ENCODE results near the gene TCF12.

The TCF12 gene

GRCh38 chr15:57319226-57319918, 400.9 kb downstream of the TCF12 start:
- no peaks in the 10 kb centered on the region for H3K27me3 ChIP-seq (ENCODE audit: control insufficient read depth in 1 of 2, insufficient read depth in 2 of 2, low read length in 2 of 2)
- H3K9ac ChIP-seq (ENCODE audit: low read depth in 1 of 2, low read length in 2 of 2), result no peak overlapping the region
- H3K4me1 ChIP-seq (ENCODE audit: control insufficient read depth in 1 of 2, insufficient read depth in 2 of 2, low read length in 2 of 2), result peaks cover 16 to 27% of the 10 kb centered on the region in 2 donors
- no peak overlapping the region for H3K27ac ChIP-seq (ENCODE audit: low read depth, low read length)
- no peaks in the 10 kb centered on the region for H3K9me3 ChIP-seq (ENCODE audit: control insufficient read depth in 1 of 2, low read length in 2 of 2)
- H3K36me3 ChIP-seq (ENCODE audit: control insufficient read depth in 1 of 2, insufficient read depth in 2 of 2, low read length in 2 of 2), result no peaks in the 10 kb centered on the region
- no peak overlapping the region for H3K4me3 ChIP-seq (ENCODE audit: low read depth in 1 of 2, low read length in 2 of 2)

- Histone ChIP-seq H3K36me3 (ENCODE audit: control insufficient read depth in 1 of 2, insufficient read depth in 2 of 2, low read length in 2 of 2) (no peaks in the 10 kb centered on the region), H3K9me3 (ENCODE audit: control insufficient read depth in 1 of 2, low read length in 2 of 2) (no peaks in the 10 kb centered on the region), H3K9ac (ENCODE audit: low read depth in 1 of 2, low read length in 2 of 2) (no peak overlapping the region), H3K27me3 (ENCODE audit: control insufficient read depth in 1 of 2, insufficient read depth in 2 of 2, low read length in 2 of 2) (no peaks in the 10 kb centered on the region), H3K27ac (ENCODE audit: low read depth, low read length) (no peak overlapping the region), H3K4me3 (ENCODE audit: low read depth in 1 of 2, low read length in 2 of 2) (no peak overlapping the region), H3K4me1 (ENCODE audit: control insufficient read depth in 1 of 2, insufficient read depth in 2 of 2, low read length in 2 of 2) (peaks cover 22 to 33% of the 10 kb centered on the region in 2 donors)
Observed at GRCh38 chr15:57319919-57320560, 401.6 kb downstream of the TCF12 start.

GRCh38 chr15:57320631-57321220, 402.3 kb downstream of the TCF12 start:
- Histone ChIP-seq H3K9me3 (ENCODE audit: control insufficient read depth in 1 of 2, low read length in 2 of 2) (no peaks in the 10 kb centered on the region), H3K27me3 (ENCODE audit: control insufficient read depth in 1 of 2, insufficient read depth in 2 of 2, low read length in 2 of 2) (no peaks in the 10 kb centered on the region), H3K4me3 (ENCODE audit: low read depth in 1 of 2, low read length in 2 of 2) (no peak overlapping the region), H3K9ac (ENCODE audit: low read depth in 1 of 2, low read length in 2 of 2) (no peak overlapping the region), H3K36me3 (ENCODE audit: control insufficient read depth in 1 of 2, insufficient read depth in 2 of 2, low read length in 2 of 2) (no peaks in the 10 kb centered on the region), H3K4me1 (ENCODE audit: control insufficient read depth in 1 of 2, insufficient read depth in 2 of 2, low read length in 2 of 2) (peaks cover 29 to 39% of the 10 kb centered on the region in 2 donors), H3K27ac (ENCODE audit: low read depth, low read length) (no peak overlapping the region)

GRCh38 chr15:57321485-57321884, 403.0 kb downstream of the TCF12 start:
- Histone ChIP-seq H3K4me1 (ENCODE audit: control insufficient read depth in 1 of 2, insufficient read depth in 2 of 2, low read length in 2 of 2) (peaks cover 35 to 44% of the 10 kb centered on the region in 2 donors), H3K27me3 (ENCODE audit: control insufficient read depth in 1 of 2, insufficient read depth in 2 of 2, low read length in 2 of 2) (no peaks in the 10 kb centered on the region), H3K4me3 (ENCODE audit: low read depth in 1 of 2, low read length in 2 of 2) (no peak overlapping the region), H3K36me3 (ENCODE audit: control insufficient read depth in 1 of 2, insufficient read depth in 2 of 2, low read length in 2 of 2) (no peaks in the 10 kb centered on the region), H3K9ac (ENCODE audit: low read depth in 1 of 2, low read length in 2 of 2) (no peak overlapping the region), H3K27ac (ENCODE audit: low read depth, low read length) (no peak overlapping the region), H3K9me3 (ENCODE audit: control insufficient read depth in 1 of 2, low read length in 2 of 2) (no peaks in the 10 kb centered on the region)

GRCh38 chr15:57321973-57322601, 403.6 kb downstream of the TCF12 start:
- H3K4me3 ChIP-seq (ENCODE audit: low read depth in 1 of 2, low read length in 2 of 2), result no peak overlapping the region
- peaks cover 35 to 45% of the 10 kb centered on the region in 2 donors for H3K4me1 ChIP-seq (ENCODE audit: control insufficient read depth in 1 of 2, insufficient read depth in 2 of 2, low read length in 2 of 2)
- H3K9ac ChIP-seq (ENCODE audit: low read depth in 1 of 2, low read length in 2 of 2), result no peak overlapping the region
- no peaks in the 10 kb centered on the region for H3K27me3 ChIP-seq (ENCODE audit: control insufficient read depth in 1 of 2, insufficient read depth in 2 of 2, low read length in 2 of 2)
- no peak overlapping the region for H3K27ac ChIP-seq (ENCODE audit: low read depth, low read length)
- no peaks in the 10 kb centered on the region for H3K9me3 ChIP-seq (ENCODE audit: control insufficient read depth in 1 of 2, low read length in 2 of 2)
- H3K36me3 ChIP-seq (ENCODE audit: control insufficient read depth in 1 of 2, insufficient read depth in 2 of 2, low read length in 2 of 2), result no peaks in the 10 kb centered on the region

- no peaks in the 10 kb centered on the region for H3K9me3 ChIP-seq (ENCODE audit: control insufficient read depth in 1 of 2, low read length in 2 of 2)
- H3K4me1 ChIP-seq (ENCODE audit: control insufficient read depth in 1 of 2, insufficient read depth in 2 of 2, low read length in 2 of 2), result peaks cover 35 to 52% of the 10 kb centered on the region in 2 donors
- H3K27ac ChIP-seq (ENCODE audit: low read depth, low read length), result peak overlapping the region; percentile 90
- peak overlapping the region in 1 of 2 donors; percentile 20 for H3K4me3 ChIP-seq (ENCODE audit: low read depth in 1 of 2, low read length in 2 of 2)
- no peaks in the 10 kb centered on the region for H3K36me3 ChIP-seq (ENCODE audit: control insufficient read depth in 1 of 2, insufficient read depth in 2 of 2, low read length in 2 of 2)
- peak overlapping the region in 1 of 2 donors; percentile 62 for H3K9ac ChIP-seq (ENCODE audit: low read depth in 1 of 2, low read length in 2 of 2)
- no peaks in the 10 kb centered on the region for H3K27me3 ChIP-seq (ENCODE audit: control insufficient read depth in 1 of 2, insufficient read depth in 2 of 2, low read length in 2 of 2)
Observed at GRCh38 chr15:57322602-57323250, 404.3 kb downstream of the TCF12 start.

GRCh38 chr15:57323299-57323805, 404.9 kb downstream of the TCF12 start:
- no peaks in the 10 kb centered on the region for H3K27me3 ChIP-seq (ENCODE audit: control insufficient read depth in 1 of 2, insufficient read depth in 2 of 2, low read length in 2 of 2)
- no peaks in the 10 kb centered on the region for H3K9me3 ChIP-seq (ENCODE audit: control insufficient read depth in 1 of 2, low read length in 2 of 2)
- peak overlapping the region; percentile 90 for H3K27ac ChIP-seq (ENCODE audit: low read depth, low read length)
- H3K36me3 ChIP-seq (ENCODE audit: control insufficient read depth in 1 of 2, insufficient read depth in 2 of 2, low read length in 2 of 2), result no peaks in the 10 kb centered on the region
- H3K4me1 ChIP-seq (ENCODE audit: control insufficient read depth in 1 of 2, insufficient read depth in 2 of 2, low read length in 2 of 2), result peaks cover 35 to 56% of the 10 kb centered on the region in 2 donors
- H3K4me3 ChIP-seq (ENCODE audit: low read depth in 1 of 2, low read length in 2 of 2), result peak overlapping the region in 1 of 2 donors; percentile 41
- H3K9ac ChIP-seq (ENCODE audit: low read depth in 1 of 2, low read length in 2 of 2), result peak overlapping the region; percentile 51 to 62

GRCh38 chr15:57323806-57324589, 405.6 kb downstream of the TCF12 start:
- H3K4me3 ChIP-seq (ENCODE audit: low read depth in 1 of 2, low read length in 2 of 2), result peak overlapping the region in 1 of 2 donors; percentile 41
- H3K27me3 ChIP-seq (ENCODE audit: control insufficient read depth in 1 of 2, insufficient read depth in 2 of 2, low read length in 2 of 2), result no peaks in the 10 kb centered on the region
- no peaks in the 10 kb centered on the region for H3K36me3 ChIP-seq (ENCODE audit: control insufficient read depth in 1 of 2, insufficient read depth in 2 of 2, low read length in 2 of 2)
- H3K4me1 ChIP-seq (ENCODE audit: control insufficient read depth in 1 of 2, insufficient read depth in 2 of 2, low read length in 2 of 2), result peaks cover 35 to 56% of the 10 kb centered on the region in 2 donors
- peak overlapping the region; percentile 51 to 62 for H3K9ac ChIP-seq (ENCODE audit: low read depth in 1 of 2, low read length in 2 of 2)
- H3K27ac ChIP-seq (ENCODE audit: low read depth, low read length), result peak overlapping the region; percentile 90
- no peaks in the 10 kb centered on the region for H3K9me3 ChIP-seq (ENCODE audit: control insufficient read depth in 1 of 2, low read length in 2 of 2)

- H3K4me3 ChIP-seq (ENCODE audit: low read depth in 1 of 2, low read length in 2 of 2), result no peak overlapping the region
- no peak overlapping the region for H3K27ac ChIP-seq (ENCODE audit: low read depth, low read length)
- H3K27me3 ChIP-seq (ENCODE audit: control insufficient read depth in 1 of 2, insufficient read depth in 2 of 2, low read length in 2 of 2), result no peaks in the 10 kb centered on the region
- H3K9me3 ChIP-seq (ENCODE audit: control insufficient read depth in 1 of 2, low read length in 2 of 2), result no peaks in the 10 kb centered on the region
- peaks cover 35 to 56% of the 10 kb centered on the region in 2 donors for H3K4me1 ChIP-seq (ENCODE audit: control insufficient read depth in 1 of 2, insufficient read depth in 2 of 2, low read length in 2 of 2)
- peak overlapping the region in 1 of 2 donors; percentile 47 for H3K9ac ChIP-seq (ENCODE audit: low read depth in 1 of 2, low read length in 2 of 2)
- no peaks in the 10 kb centered on the region for H3K36me3 ChIP-seq (ENCODE audit: control insufficient read depth in 1 of 2, insufficient read depth in 2 of 2, low read length in 2 of 2)
Observed at GRCh38 chr15:57324590-57324890, 406.1 kb downstream of the TCF12 start.

All from duodenal mucosa (tissue), 2 donors.